Measurements from ENCODE around the gene IRF7. TPM values are rescaled to one million over a fixed set of nuclear protein-coding genes. Genes with fewer than 3 reads are reported as not detected.

Gene IRF7
- total RNA-seq, 1 donor from 2014 or later, result 29.3 TPM

DNA sequence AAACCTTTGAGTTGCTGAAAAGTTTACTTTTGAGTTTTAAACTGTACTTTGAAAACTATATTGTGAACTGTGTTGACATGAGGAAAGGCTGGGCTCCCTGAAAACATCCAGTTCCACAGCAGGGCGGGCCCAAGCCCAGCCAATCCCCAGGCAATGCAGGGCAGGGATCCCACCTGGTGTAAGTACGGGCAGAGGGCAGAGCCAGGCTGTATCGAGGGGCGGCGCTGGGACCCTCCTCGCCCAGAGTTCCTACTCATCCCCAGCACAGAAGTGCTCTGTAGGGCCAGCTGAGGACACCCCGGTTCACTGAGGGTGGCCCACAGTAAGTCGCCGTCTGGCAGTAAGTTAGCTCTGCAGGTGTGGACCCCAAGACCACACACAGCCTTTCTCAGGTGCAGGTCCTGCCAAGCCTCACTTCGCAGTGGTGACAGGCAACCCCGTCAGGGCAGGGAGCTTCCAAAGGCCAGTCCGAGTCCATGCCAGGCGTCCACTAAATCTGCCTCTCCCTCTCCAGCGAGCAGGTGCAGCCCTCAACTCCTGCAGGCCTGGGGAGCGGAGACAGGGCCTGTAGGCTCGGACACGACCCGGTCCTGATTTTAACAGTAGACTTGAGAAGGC, 48.6 kb downstream of the IRF7 start:
- DNase-seq (ENCODE audit: low read depth), result peak; percentile 26

DNA sequence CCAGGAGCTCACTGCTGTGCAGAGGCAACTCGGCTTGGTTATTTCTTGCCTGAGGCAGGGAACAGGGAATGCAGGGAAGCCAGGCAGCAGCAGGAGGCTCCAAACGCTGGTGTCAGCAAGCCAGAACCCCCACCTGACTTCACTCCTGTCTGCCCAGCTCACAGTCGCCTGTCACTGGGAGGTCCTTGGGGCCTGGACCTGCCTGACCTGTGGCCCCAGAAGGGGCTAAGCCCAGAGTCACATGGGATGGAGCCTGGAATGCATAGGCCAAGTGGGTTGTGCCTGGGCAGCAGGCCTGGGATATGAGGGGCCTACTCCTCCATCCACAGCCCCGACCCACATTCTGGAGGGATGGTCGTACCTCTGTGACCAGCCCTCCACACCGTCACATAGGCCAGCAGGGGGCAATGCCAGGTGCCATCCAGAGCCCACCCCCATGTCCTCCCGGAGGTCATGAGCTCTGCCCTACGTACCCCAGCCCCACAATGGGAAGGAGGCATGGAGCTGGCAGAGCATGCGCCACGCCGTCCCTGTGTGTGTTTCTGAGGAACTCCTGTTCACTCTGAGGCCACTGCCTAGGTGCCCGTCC, 49.7 kb downstream of the IRF7 start:
- DNase-seq (ENCODE audit: low read depth), result no peak

DNA sequence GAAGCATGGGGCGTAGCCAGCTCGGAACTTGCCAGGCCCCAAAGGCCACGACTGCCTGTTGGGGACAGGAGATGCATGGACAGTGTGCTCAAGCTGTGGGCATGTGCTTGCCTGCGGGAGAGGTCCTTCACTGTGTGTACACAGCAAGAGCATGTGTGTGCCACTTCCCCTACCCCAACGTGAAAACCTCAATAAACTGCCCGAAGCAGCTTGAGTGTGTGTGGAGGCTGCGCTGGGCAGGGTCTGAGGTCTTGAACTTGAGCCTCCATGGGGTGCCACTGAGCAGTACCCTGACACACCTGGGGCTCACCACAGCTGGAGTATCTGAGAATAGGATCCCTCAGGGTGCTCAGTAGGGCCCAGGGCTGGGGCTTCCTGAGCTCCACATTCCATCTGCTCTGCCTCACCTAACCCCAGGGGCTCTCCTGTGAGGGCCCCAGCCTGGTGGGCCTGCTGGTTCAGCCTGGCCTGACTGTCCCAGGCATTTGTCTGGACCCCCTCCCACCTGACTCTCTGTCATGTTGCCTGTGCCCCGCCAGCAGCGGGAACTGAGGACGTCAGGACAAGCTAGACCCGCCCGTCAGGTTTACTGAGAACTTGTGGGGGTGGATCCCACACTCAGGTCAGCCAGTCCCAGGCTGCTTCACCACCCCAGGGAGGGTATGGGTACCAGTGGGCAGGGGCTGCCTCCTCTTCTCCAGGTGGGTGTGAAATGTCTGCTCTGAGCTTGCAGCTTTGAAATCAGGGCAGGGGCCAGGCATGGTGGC, 51.8 kb downstream of the IRF7 start:
- DNase-seq (ENCODE audit: low read depth), result no peak

DNA sequence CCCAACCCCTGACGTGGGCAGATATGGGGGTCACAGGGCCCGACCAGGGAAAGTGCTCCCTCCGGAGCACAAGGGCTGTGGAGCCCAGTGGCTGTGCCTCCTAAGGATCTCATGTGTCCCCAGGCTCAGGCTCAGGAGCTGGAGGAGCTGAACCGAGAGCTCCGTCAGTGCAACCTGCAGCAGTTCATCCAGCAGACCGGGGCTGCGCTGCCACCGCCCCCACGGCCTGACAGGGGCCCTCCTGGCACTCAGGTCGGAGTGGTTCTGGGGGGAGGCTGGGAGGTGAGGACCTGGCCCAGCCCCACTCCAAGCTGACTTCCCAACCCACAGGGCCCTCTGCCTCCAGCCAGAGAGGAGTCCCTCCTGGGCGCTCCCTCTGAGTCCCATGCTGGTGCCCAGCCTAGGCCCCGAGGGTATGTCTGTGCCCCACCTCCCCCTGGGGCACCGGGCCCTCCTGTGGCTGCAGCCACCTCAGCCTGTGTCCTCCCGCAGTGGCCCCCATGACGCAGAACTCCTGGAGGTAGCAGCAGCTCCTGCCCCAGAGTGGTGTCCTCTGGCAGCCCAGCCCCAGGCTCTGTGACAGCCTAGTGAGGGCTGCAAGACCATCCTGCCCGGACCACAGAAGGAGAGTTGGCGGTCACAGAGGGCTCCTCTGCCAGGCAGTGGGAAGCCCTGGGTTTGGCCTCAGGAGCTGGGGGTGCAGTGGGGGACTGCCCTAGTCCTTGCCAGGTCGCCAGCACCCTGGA, 52.5 kb downstream of the IRF7 start:
- no peak for DNase-seq (ENCODE audit: low read depth)

MicroRNAs within 50 kb of the gene (microRNA counts, 767-probe panel; counts per million panel counts)
- microRNA hsa-miR-210, result not detected

Small RNA genes within 50 kb of the gene (microRNA-seq; reads per million reads assigned to microRNA genes)
- 1,059 reads per million, percentile 80 among the genes with 10 or more reads in this experiment for gene MIR210

Other genes with a start within 250 kb of the IRF7 start
- 0.40 and 1.3 TPM in 2 replicates for gene B4GALNT4, start 246.5 kb downstream of the IRF7 start, total RNA-seq
- gene PKP3, start 221.7 kb downstream of the IRF7 start, total RNA-seq, result 1.4 and 8.9 TPM in 2 replicates
- gene SIGIRR, start 201.0 kb downstream of the IRF7 start, total RNA-seq, result 1.5 and 1.7 TPM in 2 replicates
- gene ANO9, start 173.9 kb downstream of the IRF7 start, total RNA-seq, result 0.42 and 0.94 TPM in 2 replicates
- gene PTDSS2, start 165.7 kb downstream of the IRF7 start, total RNA-seq, result 78.1 and 110 TPM in 2 replicates
- gene RNH1, start 108.7 kb downstream of the IRF7 start, total RNA-seq, result 419 and 464 TPM in 2 replicates
- 37.9 and 66.0 TPM in 2 replicates for gene HRAS, start 80.4 kb downstream of the IRF7 start, total RNA-seq
- gene LRRC56, start 78.4 kb downstream of the IRF7 start, total RNA-seq, result 1.3 and 2.3 TPM in 2 replicates
- 0.31 and 0.78 TPM in 2 replicates for gene LMNTD2, start 55.2 kb downstream of the IRF7 start, total RNA-seq
- 21.1 and 32.2 TPM in 2 replicates for gene RASSF7, start 55.0 kb downstream of the IRF7 start, total RNA-seq
- gene PHRF1, start 39.5 kb downstream of the IRF7 start, total RNA-seq, result 27.7 and 31.2 TPM in 2 replicates
- not detected in 2 replicates for gene CDHR5, start 9.0 kb upstream of the IRF7 start, total RNA-seq
- gene SCT, start 11.2 kb upstream of the IRF7 start, total RNA-seq, result not detected in 2 replicates
- not detected in 2 replicates for gene DRD4, start 21.3 kb upstream of the IRF7 start, total RNA-seq
- gene DEAF1, start 79.3 kb upstream of the IRF7 start, total RNA-seq, result 22.5 and 35.8 TPM in 2 replicates
- gene TMEM80, start 79.9 kb upstream of the IRF7 start, total RNA-seq, result 37.8 and 44.7 TPM in 2 replicates
- gene EPS8L2, start 90.3 kb upstream of the IRF7 start, total RNA-seq, result 20.4 and 26.5 TPM in 2 replicates
- 118 and 155 TPM in 2 replicates for gene TALDO1, start 131.5 kb upstream of the IRF7 start, total RNA-seq
- 34.5 and 45.8 TPM in 2 replicates for gene GATD1, start 161.5 kb upstream of the IRF7 start, total RNA-seq
- 0.53 and 0.94 TPM in 2 replicates for gene CEND1, start 174.1 kb upstream of the IRF7 start, total RNA-seq
- gene SLC25A22, start 182.3 kb upstream of the IRF7 start, total RNA-seq, result 8.0 and 15.5 TPM in 2 replicates
- gene PIDD1, start 189.3 kb upstream of the IRF7 start, total RNA-seq, result 10.5 and 14.7 TPM in 2 replicates
- gene RPLP2, start 194.0 kb upstream of the IRF7 start, total RNA-seq, result 381 and 504 TPM in 2 replicates
- 84.0 and 183 TPM in 2 replicates for gene PNPLA2, start 203.0 kb upstream of the IRF7 start, total RNA-seq
- 16.6 and 26.5 TPM in 2 replicates for gene CRACR2B, start 212.0 kb upstream of the IRF7 start, total RNA-seq
- gene CD151, start 217.0 kb upstream of the IRF7 start, total RNA-seq, result 900 and 1,201 TPM in 2 replicates
- gene POLR2L, start 226.6 kb upstream of the IRF7 start, total RNA-seq, result 66.0 and 91.9 TPM in 2 replicates
- 56.7 and 63.9 TPM in 2 replicates for gene TSPAN4, start 226.9 kb upstream of the IRF7 start, total RNA-seq

Data from myocyte (in vitro differentiated cells).